ENCODE data around the gene ELN.
"Not testable (repeated sequence)": the region's sequence is repeated elsewhere in the genome, so short reads cannot be mapped to it uniquely, and the experiment has no call there.

ELN gene

DNA sequence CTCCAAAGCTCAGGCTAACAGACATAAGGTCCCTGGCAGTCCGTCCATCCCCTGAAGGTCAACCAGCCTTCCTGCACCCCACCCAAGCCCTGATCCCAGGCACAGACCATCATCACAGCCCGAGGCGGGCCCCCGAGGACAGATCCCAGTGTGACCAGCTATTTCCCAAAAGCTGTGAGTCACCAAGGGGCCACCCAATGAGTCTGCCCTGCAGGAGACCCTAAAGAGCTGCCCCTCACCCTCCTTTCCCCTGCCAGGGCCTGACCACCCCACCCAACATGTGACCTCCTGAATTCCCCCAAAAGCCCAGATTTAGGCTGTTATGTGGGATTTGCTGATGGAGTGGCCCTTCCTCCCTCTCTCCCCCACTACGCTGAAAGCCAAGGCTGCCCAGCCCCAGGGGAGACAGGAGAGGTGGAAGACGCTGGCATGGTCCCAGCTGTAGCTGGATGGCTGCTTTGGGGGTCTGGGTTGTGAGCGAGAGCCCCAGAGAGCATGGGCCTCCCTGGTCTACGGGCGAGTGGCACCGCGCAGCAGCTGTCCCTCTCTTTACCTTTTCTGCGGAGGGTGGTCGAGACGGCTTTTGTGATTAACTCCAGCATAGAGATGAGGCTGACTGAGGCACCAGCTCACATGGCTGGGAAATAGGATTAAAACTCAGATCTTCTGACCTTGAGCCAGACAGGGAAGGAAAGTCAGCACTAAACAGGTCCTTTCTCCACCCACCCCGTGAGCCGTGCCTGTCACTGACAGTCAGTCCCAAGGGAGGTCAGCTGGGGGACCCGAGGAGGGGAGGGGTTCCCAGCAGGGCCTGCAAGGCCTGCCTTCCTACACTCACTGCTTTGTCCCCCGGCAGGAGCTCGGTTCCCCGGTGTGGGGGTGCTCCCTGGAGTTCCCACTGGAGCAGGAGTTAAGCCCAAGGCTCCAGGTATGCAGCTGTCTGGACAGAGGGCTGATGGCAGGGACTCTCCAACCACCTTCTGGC, 16.7 kb downstream of the ELN start:
- no peak for DNase-seq

DNA sequence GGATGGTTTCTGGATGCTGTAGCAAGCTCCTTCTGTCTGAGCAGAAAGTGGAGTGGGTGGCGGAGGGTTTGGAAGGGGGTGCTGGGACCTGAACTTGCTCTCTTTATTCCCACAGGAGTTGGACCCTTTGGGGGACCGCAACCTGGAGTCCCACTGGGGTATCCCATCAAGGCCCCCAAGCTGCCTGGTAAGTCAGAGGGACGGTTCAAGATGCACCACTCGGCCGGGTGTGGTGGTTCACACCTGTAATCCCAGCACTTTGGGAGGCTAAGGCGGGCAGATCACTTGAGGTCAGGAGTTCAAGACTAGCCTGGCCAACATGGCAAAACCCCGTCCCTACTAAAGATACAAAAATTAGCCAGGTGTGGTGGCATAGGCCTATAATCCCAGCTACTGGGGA, 18.6 kb downstream of the ELN start:
- not testable (repeated sequence) for DNase-seq

DNA sequence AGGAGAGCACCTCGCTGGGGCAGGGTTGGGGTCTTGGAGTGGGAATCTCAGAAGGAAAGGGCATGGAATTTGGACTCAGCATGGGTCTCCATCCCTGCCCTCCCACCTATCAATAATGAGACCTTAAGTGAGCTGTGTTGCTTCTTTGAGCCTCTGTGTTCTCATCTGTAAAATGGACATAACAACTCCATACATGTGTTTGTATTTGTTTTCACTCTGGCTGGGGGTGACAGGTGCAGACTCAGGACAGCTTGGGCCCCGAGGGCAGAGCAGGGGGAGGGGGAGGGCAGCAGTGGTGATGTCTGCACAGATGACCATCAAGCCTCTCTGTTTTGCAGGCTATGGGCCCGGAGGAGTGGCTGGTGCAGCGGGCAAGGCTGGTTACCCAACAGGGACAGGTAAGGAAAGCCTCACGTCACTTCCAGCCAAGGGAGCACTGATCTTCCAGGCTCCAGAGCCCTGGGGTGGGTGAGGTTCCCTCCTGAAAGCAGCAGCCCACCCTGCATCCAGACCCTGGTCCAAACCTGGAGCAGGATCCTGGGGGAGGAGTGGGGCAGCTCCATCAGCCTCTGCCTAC, 19.9 kb downstream of the ELN start:
- no peak for DNase-seq

DNA sequence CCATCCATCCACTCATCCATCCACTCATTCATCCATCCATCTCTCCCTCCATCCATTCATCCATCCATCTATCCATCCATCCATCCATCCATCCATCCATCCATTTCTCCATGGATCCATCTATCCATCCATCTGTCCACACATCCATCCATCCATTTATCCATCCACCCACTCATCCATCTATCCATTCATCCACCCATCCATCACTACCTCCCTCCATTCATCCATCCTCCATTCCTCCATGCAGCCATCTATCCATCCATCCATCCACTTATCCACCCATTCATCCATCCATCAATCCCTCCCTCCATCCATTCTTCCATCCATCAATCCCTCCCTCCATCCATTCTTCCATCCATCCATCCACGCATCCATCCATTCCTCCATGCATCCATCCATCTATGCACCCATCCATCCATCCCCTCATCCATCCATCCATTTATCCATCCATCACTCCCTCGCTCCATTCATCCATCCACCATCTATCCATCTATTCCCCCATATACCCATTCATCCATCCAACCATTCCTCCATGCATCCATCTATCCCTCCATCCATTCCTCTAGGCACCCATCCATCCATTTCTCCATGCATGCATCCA, 21.1 kb downstream of the ELN start:
- DNase-seq, result no peak

DNA sequence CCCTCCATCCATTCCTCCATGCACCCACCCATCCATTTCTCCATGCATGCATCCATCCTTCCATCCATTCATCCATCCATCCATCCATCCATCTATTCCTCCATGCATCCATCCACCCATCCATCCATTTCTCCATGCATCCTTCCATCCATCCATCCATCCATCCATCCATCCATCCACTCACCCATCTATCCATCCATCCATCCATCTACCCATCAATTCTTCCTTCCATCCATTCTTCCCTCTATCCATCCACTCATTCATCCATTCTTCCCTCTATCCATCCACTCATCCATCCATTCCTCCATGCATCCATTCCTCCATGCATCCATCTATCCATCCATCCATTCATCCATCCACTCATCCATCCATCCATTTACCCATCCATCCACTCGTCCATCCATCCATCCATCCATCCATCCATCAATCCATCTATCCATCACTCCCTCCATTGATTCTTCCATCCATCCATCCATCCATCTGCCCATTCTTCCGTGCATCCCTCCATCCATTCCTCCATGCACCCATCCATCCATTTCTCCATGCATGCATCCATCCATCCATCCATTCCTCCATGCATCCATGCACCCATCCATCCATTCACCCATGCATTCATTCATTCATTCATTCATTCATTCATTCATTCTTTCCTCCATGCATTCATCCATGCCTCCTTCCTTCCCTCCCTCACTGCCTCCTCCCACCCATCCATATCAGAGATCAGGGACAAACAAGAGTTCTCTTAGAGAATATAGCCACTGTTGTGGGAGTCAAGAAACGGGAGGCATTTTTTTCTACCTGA, 22.2 kb downstream of the ELN start:
- DNase-seq, result no peak

DNA sequence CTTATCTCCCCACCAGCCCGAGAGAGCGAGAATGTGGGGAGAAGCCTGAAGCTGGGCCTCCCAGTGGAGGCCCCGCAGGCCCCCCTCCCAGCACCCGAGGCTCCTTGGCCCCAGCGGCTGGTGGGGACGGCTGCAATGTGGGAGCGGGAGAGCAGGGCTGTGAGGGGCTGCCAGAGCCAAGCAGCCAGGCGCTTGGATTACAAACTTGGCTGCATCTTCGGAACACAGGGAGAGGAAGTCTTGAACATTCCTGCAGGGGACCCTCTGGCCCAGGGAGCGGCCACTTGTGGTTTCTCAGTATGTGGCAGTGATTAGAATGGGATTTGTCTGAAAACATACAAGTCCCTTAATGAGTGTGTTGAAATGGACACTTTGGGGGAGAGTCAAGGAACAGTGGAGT, 23.2 kb downstream of the ELN start:
- no peak for DNase-seq

DNA sequence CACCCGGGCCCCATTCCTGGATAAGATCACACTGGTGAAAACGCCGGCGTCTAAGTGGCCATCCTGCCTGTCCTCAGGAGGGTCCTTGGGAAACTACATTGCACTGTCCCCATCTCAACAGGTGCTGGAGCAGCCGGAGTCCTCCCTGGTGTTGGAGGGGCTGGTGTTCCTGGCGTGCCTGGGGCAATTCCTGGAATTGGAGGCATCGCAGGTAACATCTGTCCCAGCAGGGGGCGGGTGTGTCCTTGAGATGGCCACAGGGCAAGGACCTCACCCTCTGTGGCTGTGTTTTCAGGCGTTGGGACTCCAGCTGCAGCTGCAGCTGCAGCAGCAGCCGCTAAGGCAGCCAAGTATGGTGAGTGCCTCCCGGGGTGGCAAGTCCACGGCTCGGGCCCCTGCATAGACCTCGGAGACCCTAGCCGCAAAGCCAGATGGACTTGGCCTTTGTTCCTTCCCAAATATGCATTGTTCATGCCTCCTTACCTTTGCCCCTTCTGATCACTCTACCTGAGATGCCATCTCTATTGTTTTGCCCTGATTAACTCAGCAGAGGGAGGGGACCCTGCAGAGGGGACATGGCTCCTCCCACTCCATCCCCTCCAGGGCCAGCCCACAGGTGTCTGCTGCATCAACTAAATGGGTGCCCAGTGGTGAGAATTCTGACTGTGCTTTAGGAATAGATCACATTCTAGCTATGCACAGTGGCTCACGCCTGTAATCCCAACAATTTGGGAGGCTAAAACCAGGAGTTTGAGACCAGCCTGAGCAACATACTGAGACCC, 23.8 kb downstream of the ELN start:
- DNase-seq, result peak; percentile 38

DNA sequence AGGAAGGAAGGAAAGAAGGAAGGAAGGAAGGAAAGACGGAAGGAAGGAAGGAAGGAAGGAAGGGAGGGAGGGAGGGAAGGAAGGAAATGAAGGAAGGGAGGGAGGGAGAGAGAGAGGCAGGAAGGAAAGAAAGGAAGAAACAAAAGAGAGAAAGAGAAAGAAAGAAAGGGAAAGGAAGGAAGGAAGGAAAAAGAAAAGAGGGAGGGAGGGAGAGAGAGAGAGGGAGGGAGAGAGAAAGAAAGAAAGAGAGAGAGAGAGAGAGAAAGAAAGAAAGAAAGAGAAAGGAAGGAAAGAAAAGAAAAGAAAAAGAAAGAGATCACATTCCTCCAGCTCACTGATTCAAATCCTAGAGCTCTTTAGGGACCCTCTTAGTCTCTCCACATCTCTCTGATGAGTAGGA, 24.7 kb downstream of the ELN start:
- DNase-seq, result no peak

DNA sequence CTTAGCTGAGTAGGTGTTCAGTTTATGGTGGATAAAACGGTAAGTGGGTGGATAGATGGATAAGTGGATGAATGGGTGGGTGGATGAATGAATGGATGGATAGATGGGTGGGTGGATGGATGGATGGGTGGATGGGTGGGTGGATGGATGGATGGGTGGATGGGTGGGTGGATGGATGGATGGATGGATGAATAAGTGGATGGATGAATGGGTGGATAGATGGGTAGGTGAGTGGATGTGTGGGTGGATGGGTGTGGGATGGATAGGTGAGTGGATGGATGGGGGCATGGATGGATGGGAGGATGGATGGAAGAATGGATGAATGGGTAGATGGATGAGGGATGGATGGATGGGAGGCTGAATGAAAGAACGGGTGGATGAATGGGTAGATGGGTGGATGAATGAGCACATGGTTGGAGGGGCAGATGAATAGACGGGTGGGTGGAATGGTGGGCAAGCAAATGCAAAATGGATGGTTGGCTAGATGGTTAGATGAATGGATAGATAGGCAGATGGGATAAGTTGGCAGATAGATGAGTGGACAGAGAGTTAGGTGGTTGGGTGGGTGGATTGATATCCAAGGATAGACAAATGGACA, 25.7 kb downstream of the ELN start:
- no peak for DNase-seq

DNA sequence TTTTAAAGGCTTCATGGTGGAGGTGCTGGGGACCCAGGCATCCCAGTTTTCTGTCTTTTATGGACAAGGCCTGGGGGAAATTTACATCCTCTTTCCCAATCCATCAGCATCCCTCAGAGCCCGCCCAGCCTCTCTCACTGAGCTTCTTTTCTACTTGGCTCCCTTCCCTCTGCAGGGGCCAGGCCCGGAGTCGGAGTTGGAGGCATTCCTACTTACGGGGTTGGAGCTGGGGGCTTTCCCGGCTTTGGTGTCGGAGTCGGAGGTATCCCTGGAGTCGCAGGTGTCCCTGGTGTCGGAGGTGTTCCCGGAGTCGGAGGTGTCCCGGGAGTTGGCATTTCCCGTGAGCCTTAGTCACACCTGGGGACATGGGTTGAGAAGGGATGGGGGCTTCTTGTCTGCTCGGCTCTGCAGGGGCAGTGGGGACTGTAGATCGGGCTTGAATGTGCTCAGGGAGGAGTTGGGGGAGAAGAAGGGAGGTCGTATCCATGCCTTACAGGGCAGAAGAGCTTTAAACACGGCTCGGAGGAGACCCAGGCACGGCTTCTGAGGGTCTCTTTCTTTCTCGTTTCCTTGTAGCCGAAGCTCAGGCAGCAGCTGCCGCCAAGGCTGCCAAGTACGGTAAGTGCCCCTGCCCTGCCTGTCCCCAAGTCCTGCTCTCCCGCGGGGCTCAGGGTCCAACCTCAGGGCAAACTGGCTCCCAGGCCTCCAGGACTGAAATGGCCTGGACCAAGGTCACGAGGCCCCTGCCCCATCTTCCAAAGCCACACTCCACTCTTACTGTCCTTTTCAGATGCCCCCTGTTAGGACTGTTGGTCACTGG, 28.3 kb downstream of the ELN start:
- no peak for DNase-seq

DNA sequence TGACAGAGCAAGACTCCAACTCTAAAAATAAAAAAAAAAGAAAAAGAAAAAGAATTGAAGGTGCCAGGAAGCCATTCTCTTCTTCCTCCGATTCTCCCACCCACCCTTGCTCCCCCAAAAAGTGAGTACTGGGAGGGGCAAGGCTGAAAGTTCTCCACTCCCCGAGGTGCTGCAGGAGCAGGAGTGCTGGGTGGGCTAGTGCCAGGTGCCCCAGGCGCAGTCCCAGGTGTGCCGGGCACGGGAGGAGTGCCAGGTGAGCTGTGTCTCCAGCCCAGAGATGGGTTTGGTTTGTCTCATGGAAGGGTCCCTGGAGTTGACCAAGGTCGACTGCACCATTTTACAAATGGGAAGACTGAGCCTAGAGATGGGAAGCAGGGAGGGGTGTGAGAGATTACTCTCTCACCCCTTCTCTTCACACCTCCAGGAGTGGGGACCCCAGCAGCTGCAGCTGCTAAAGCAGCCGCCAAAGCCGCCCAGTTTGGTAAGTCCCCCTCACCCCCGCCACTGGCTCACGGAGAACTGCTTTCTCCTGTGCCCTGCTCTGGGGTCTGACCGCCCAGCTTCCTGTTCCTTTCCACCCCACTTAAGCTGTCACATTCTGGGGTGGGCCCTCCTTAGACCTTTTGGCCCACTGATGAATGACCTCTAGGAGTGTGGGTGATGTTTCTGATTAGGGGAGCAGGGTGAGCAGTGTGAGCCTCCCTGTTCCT, 29.4 kb downstream of the ELN start:
- DNase-seq, result no peak

DNA sequence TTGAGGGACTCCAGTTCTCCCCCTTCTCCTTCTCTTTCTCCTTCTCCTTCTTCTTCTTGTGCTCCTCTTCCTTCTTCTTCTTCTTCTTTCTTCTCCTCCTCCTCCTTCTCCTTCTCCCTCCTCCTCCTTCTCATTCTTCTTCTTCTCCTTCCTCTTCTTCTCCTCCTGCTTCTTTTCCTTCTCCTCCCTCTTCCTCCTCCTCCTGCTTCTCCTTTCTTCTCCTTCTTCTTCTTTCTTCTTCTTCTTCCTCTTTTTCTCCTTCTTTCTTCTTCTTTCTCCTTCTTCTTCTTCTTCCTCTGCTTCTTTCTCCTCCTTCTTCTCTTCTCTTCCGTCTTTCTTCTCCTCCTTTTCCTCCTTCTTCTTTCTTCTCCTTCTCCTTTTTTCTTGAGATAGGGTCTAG, 30.0 kb downstream of the ELN start:
- DNase-seq, result no peak

DNA sequence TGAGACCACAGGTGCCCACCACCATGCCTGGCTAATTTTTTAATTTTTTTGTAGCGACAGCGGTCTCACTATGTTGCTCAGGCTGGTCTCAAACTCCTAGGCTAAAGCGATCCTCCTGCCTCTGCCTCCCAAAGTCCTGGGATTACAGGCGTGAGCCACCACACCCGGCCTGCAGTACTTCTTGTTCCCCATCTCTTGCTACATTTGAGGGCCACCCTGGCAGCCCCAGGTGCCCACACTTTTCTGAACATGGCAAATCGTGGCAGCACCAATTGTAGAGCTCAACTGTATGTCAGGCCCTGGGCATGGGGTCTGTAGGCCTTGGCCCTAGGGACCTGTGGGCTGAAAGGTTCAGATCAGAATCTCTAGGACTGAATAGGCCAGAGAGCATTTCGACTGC, 30.5 kb downstream of the ELN start:
- DNase-seq, result no peak

DNA sequence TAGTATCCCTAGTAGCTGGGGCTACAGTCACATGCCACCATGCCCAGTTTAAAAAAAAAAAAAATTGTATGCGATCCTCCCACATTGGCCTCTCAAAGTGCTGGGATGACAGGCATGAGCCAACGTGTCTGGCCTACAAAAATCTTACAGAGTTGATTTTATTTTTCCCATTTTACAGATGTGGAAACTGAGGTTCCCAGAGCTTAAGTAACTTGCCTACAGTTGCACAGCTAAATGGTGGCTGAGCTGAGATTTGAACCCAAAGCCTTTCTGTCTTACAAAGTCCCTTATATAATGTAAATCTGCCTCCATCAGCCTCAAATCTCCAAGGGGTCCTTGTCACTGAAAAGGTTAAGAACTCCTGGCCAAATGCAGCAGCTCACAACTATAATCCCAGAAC, 31.1 kb downstream of the ELN start:
- no peak for DNase-seq

DNA sequence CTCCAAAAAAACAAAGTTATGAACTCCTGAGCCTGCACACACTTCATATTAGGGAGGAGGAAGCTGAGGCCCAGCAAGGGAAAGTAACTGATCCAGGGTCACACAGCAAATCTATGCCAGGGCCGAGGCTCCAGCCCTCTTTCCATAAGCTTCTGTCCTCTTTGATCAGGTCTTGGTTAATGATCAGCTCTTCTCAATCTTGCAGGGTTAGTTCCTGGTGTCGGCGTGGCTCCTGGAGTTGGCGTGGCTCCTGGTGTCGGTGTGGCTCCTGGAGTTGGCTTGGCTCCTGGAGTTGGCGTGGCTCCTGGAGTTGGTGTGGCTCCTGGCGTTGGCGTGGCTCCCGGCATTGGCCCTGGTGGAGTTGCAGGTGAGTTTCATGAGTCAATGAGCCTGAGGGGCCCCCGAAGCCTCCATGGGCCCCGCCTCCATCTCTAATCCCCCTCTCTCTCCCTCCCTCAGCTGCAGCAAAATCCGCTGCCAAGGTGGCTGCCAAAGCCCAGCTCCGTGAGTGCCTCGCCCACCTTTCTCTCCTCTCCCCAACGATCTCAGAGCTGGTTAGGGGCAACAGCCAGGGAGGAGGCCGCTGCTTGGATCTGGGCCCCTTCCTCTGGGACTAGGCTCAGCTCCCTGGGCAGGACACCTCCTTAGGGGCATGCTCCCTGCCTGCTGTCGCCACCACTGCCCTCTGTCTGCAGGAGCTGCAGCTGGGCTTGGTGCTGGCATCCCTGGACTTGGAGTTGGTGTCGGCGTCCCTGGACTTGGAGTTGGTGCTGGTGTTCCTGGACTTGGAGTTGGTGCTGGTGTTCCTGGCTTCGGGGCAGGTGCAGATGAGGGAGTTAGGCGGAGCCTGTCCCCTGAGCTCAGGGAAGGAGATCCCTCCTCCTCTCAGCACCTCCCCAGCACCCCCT, 32.0 kb downstream of the ELN start:
- DNase-seq, result peak; percentile 68

DNA sequence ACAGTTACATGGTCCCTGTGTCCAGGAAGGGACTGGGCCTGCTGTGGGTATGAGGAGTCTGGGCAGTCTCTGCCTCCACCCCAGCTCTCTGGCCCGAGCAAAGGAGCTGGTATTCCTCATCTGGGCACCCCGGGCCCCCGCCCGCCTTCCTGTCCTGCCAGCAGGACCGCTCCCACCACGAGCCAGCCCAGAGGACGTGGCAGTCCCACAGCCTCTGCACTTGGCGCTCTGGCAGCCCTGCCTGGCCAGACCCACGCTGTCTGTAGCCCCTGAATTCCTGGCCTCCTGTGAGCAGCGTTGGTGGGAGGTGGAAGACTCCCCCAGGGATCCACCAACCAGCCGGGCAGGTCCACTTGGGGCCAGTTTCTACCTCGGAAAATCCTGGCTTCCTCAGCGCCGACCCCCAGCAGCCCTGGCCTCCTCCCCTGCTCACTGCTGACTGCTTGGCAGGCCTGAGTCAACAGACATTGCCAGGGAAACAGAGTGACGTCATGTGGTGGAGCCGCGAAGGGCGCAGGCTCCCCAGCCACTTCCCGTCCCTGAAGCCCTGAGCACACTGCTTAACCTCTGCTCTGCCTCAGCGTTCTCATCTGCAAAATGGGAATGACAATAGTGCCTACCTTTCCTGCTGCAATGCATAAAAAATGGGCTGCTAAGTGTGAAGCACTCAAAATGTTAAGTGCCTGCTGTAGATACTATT, 34.0 kb downstream of the ELN start:
- no peak for DNase-seq

DNA sequence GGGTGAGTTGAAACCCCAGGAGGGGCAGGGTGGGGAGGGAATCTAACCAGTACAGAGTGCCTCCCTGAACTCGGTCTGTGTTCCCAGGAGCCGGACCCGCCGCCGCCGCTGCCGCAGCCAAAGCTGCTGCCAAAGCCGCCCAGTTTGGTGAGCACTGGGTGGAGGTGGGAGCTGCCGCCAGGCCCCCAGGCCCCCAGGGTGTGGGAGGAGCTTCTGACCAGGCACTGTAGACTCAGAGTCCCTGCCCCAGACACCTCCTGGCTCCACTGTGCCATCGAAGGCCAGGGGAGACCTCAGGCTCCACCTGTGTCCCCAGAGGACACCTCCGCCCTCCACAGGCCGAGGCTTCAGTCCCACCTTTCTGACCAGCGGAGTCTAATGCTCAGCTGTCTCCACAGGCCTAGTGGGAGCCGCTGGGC, 35.3 kb downstream of the ELN start:
- no peak for DNase-seq

DNA sequence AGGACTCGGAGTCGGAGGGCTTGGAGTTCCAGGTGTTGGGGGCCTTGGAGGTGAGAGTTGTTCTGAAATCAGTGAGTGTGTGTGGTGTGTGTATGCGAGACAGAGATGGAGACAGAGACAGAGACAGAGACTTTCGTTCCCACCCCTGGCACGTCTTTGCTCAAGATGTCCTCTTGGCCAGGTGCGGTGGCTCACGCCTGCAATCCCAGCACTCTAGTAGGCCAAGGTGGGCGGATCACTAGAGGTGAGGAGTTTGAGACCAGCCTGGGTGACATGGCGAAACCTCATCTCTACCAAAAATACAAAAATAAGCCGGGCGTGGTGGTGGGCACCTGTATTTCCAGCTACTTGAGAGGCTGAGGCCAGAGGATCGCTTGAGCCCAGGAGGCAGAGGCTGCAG, 35.7 kb downstream of the ELN start:
- DNase-seq, result no peak

DNA sequence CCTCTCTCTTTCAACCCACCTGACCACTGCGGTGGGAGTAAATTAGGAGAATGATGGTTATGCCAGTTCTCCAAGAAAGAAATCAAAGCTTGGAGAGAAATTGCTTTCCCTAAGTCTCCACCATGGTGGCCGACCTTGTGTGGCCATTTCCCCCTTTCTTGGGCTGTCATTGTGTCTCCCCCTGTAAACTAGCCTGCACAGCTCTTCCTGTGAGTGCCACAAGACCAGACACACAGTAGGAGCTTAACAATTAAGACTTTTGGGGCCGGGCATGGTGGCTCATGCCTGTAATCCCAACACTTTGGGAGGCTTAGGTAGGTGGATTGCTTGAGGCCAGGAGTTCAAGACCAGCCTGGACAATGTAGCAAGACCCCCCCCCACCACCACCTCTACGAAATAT, 36.7 kb downstream of the ELN start:
- no peak for DNase-seq
